HepG2 (cell line): ENCODE measurements around the gene TRA2B. TPM values are rescaled to one million over a fixed set of nuclear protein-coding genes. Genes with fewer than 3 reads are reported as not detected.
A peak's percentile ranks its signal among the peaks of the same experiment; 100 is the strongest.

ENCODE experiments used
- ATAC-seq: fragments of 200-7000 bp; cut with Tn5 transposase; 3 replicates; pipeline ENCODE4 v1.9.1; 2020; ENCODE audit warnings: mild to moderate bottlenecking, moderate library complexity
- BruUV-seq: library from RNA; stranded (reverse); fragments of 400-500 nt; replicated peaks from 2 replicates; lab custom pipeline; 2021; lab: Mats Ljungman, UMichigan
- CTCF ChIA-PET: fragments of 300-600 bp; formaldehyde crosslinking; extraction: SDS; loops from one replicate; lab custom pipeline; 2021; ENCODE audit warnings: low total read pairs, inconsistent platforms, low intra/inter-chr PET ratio; lab: Yijun Ruan, JAX
- POLR2A ChIA-PET: fragments of 350-600 bp; sonication (Branson Sonifier 250); formaldehyde crosslinking; loops from one replicate; lab custom pipeline; 2020; ENCODE audit warnings: antibody characterized with exemption, inconsistent platforms; lab: Yijun Ruan, JAX
- DNase-seq: peaks from one replicate; pipeline ENCODE4 v3.0.0-alpha.2; 2015; ENCODE audit warnings: low spot score
- FAIRE-seq: peaks from 3 replicates; lab custom pipeline; 2011; peaks lifted over from hg19 to GRCh38; lab: Jason Lieb, UNC
- H2AFZ ChIP-seq: one replicate; pipeline ENCODE4 v1.6.1; 2011; ENCODE audit warnings: low read length, inconsistent platforms
- H3K27ac ChIP-seq: fragments of 300-600 bp; 3 replicates; pipeline ENCODE4 v1.8.0; 2011; ENCODE audit warnings: mixed run types, mild to moderate bottlenecking, mixed read lengths, low read length, inconsistent platforms; ENCODE audit not compliant: insufficient read depth; ENCODE audit errors: extremely low read length
- H3K27me3 ChIP-seq, 2 experiments: fragments of 200-600 bp in 1 of 2; 2 replicates in 1 of 2; 3 replicates in 1 of 2; pipeline versions ENCODE4 v1.6.0 to v1.8.0; 2011; ENCODE audit warnings: low read length in 2 of 2, mild to moderate bottlenecking in 2 of 2, moderate library complexity in 2 of 2, inconsistent platforms in 1 of 2; ENCODE audit not compliant: insufficient read depth in 2 of 2, control insufficient read depth in 1 of 2
- H3K36me3 ChIP-seq, 2 experiments: fragments of 200-600 bp in 1 of 2; replicated peaks in 1 of 2; 2 replicates in 1 of 2; 3 replicates in 1 of 2; pipeline versions ENCODE4 v1.5.1 to v1.8.0; 2011; ENCODE audit warnings: low read length in 2 of 2, inconsistent platforms in 1 of 2; ENCODE audit not compliant: insufficient read depth in 2 of 2, control insufficient read depth in 1 of 2
- H3K4me1 ChIP-seq: 2 replicates; pipeline ENCODE4 v1.5.1; 2012; ENCODE audit warnings: low read length, inconsistent platforms; ENCODE audit not compliant: insufficient read depth
- H3K4me2 ChIP-seq: 2 replicates; pipeline ENCODE4 v1.6.0; 2011; ENCODE audit warnings: low read depth, low read length, inconsistent platforms
- H3K4me3 ChIP-seq, 3 experiments: fragments of 200-600 bp in 1 of 3; sonication (generic), shearing (Covaris generic) in 1 of 3; replicated peaks in 1 of 3; 2 replicates each; pipeline ENCODE4 v1.5.1; 2011 to 2016; ENCODE audit warnings: low read length in 3 of 3, inconsistent platforms in 2 of 3, low read depth in 2 of 3, mild to moderate bottlenecking in 2 of 3, control low read depth in 1 of 3, mixed read lengths in 1 of 3; ENCODE audit not compliant: insufficient read depth in 1 of 3
- H3K79me2 ChIP-seq: one replicate; pipeline ENCODE4 v1.6.1; 2011; ENCODE audit warnings: low read length, inconsistent platforms; ENCODE audit not compliant: insufficient read depth
- H3K9ac ChIP-seq: 2 replicates; pipeline ENCODE4 v1.6.0; 2011; ENCODE audit warnings: mild to moderate bottlenecking, low read depth, low read length, inconsistent platforms; ENCODE audit not compliant: insufficient read depth
- H3K9me3 ChIP-seq: 2 replicates; pipeline ENCODE4 v1.5.1; 2012; ENCODE audit warnings: mild to moderate bottlenecking, low read length
- H4K20me1 ChIP-seq: 2 replicates; pipeline ENCODE4 v1.6.0; 2011; ENCODE audit warnings: inconsistent platforms, mild to moderate bottlenecking, low read length, moderate library complexity; ENCODE audit not compliant: insufficient read depth
- BCL6 ChIP-seq: IDR thresholded peaks from 2 replicates; pipeline ENCODE4 v1.6.1; 2016; ENCODE audit warnings: missing genetic modification reagents, missing compliant biosample characterization
- NBN ChIP-seq: fragments of 450-650 bp; conservative IDR thresholded peaks from 2 replicates; pipeline ENCODE4 v1.6.1; 2017
- WGBS: methylation state at CpG from one replicate; pipeline ENCODE4 v1.1.6; 2017; ENCODE audit warnings: low lambda C conversion rate; 5-methylcytosine and 5-hydroxymethylcytosine counted together
- in situ Hi-C: cut with HindIII; loops from 2 replicates; pipeline ENCODE4 v1.10.0; 2017; ENCODE audit warnings: low pct_unique_long_range_greater_than_20kb; ENCODE audit not compliant: extremely low pct_ligation_motif_present
- intact Hi-C: fragments of 100-400 bp; cut with micrococcal nuclease; formaldehyde crosslinking; loops from one replicate; pipeline ENCODE4 v1.10.0; 2022; ENCODE audit not compliant: unreplicated experiment
- polyA plus RNA-seq, 8 experiments: library from polyadenylated mRNA; depleted of rRNA in 3 of 8; stranded (reverse) in 7 of 8; unstranded in 1 of 8; fragments of >200 nt; fragmentation: Illumina TruSeq in 4 of 8; extraction: Trizol in 4 of 8; gene quantifications; 2 replicates each; pipeline versions ENCODE4 v1.2.1 to v1.2.3, GENCODE V29; 2011 to 2016; ENCODE audit warnings: low read depth in 4 of 8, missing spikeins in 1 of 8, mixed read lengths in 1 of 8; ENCODE audit not compliant: insufficient read depth in 1 of 8
- total RNA-seq, 5 experiments: library from RNA; depleted of rRNA; stranded (reverse); fragments of >200 nt; fragmentation: Illumina TruSeq; extraction: Trizol; gene quantifications; 2 replicates each; pipeline ENCODE4 v1.2.3, GENCODE V29; 2016; ENCODE audit warnings: low read depth in 1 of 5
- TF ChIP-seq, protein P1 (sequence below): sonication (generic); formaldehyde crosslinking; IDR thresholded peaks from 2 replicates; pipeline ENCODE4 v1.5.1; 2020; ENCODE audit warnings: mild to moderate bottlenecking, missing genetic modification reagents, moderate library complexity
- TF ChIP-seq, protein P2 (sequence below): sonication (generic); formaldehyde crosslinking; IDR thresholded peaks from 2 replicates; pipeline ENCODE4 v1.4.0; 2020; ENCODE audit warnings: missing genetic modification reagents
- TF ChIP-seq, protein P3 (sequence below): sonication (generic); formaldehyde crosslinking; IDR thresholded peaks from 2 replicates; pipeline ENCODE4 v1.8.1; 2023; ENCODE audit warnings: mild to moderate bottlenecking, missing genetic modification reagents

The TRA2B gene
- total and polyA plus RNA-seq, 2 of the 13 experiments (the other 11 are each of a cell fraction or from before 2014, with no cell fraction given), result 105 to 241 TPM

DNA sequence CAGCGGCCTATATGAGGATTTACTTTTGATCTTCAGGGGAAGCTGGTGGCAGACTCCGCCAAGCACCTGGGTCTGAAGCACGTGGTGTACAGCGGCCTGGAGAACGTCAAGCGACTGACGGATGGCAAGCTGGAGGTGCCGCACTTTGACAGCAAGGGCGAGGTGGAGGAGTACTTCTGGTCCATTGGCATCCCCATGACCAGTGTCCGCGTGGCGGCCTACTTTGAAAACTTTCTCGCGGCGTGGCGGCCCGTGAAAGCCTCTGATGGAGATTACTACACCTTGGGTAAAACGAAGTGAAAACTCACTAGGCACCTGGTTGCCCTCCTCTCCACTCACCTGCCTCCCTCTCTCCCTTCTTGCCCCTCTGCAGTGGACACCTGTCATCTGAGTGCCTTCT, 33.8 kb upstream of the TRA2B start:
- FAIRE-seq, result no peak
- Histone ChIP-seq H3K36me3 (no peaks in the 10 kb centered on the region), H3K4me2 (no peak overlapping the region), H3K4me3 (no peak overlapping the region), H4K20me1 (no peaks in the 10 kb centered on the region)
- ChIA-PET POLR2A (interaction anchor here (1.1 to 2.9 kb wide), 2 partner anchors 18 to 28 kb away, joined by 3 to 32 read pairs; no protein-coding TSS in a partner anchor), CTCF (no interaction called here)
- BruUV-seq, result no TSS peak
- 96% methylated on average over 18 of the region's 18 CpGs for WGBS
- no peak for TF ChIP-seq NBN
- TF ChIP-seq, protein P1, sequence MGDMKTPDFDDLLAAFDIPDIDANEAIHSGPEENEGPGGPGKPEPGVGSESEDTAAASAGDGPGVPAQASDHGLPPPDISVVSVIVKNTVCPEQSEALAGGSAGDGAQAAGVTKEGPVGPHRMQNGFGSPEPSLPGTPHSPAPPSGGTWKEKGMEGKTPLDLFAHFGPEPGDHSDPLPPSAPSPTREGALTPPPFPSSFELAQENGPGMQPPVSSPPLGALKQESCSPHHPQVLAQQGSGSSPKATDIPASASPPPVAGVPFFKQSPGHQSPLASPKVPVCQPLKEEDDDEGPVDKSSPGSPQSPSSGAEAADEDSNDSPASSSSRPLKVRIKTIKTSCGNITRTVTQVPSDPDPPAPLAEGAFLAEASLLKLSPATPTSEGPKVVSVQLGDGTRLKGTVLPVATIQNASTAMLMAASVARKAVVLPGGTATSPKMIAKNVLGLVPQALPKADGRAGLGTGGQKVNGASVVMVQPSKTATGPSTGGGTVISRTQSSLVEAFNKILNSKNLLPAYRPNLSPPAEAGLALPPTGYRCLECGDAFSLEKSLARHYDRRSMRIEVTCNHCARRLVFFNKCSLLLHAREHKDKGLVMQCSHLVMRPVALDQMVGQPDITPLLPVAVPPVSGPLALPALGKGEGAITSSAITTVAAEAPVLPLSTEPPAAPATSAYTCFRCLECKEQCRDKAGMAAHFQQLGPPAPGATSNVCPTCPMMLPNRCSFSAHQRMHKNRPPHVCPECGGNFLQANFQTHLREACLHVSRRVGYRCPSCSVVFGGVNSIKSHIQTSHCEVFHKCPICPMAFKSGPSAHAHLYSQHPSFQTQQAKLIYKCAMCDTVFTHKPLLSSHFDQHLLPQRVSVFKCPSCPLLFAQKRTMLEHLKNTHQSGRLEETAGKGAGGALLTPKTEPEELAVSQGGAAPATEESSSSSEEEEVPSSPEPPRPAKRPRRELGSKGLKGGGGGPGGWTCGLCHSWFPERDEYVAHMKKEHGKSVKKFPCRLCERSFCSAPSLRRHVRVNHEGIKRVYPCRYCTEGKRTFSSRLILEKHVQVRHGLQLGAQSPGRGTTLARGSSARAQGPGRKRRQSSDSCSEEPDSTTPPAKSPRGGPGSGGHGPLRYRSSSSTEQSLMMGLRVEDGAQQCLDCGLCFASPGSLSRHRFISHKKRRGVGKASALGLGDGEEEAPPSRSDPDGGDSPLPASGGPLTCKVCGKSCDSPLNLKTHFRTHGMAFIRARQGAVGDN (CRISPR knock-in tag), result peak; percentile 47
- TF ChIP-seq, protein P2, sequence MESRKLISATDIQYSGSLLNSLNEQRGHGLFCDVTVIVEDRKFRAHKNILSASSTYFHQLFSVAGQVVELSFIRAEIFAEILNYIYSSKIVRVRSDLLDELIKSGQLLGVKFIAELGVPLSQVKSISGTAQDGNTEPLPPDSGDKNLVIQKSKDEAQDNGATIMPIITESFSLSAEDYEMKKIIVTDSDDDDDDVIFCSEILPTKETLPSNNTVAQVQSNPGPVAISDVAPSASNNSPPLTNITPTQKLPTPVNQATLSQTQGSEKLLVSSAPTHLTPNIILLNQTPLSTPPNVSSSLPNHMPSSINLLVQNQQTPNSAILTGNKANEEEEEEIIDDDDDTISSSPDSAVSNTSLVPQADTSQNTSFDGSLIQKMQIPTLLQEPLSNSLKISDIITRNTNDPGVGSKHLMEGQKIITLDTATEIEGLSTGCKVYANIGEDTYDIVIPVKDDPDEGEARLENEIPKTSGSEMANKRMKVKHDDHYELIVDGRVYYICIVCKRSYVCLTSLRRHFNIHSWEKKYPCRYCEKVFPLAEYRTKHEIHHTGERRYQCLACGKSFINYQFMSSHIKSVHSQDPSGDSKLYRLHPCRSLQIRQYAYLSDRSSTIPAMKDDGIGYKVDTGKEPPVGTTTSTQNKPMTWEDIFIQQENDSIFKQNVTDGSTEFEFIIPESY (CRISPR knock-in tag), result peak; percentile 67
- TF ChIP-seq, protein P3, sequence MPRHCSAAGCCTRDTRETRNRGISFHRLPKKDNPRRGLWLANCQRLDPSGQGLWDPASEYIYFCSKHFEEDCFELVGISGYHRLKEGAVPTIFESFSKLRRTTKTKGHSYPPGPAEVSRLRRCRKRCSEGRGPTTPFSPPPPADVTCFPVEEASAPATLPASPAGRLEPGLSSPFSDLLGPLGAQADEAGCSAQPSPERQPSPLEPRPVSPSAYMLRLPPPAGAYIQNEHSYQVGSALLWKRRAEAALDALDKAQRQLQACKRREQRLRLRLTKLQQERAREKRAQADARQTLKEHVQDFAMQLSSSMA (CRISPR knock-in tag), result no peak
- no peak for TF ChIP-seq BCL6 (CRISPR knock-in tag)
- TF ChIP-seq, all 625 proteins: peak for 2
- Histone ChIP-seq H2AFZ (no peak overlapping the region), H3K4me1 (peaks cover 56% of the 10 kb centered on the region), H3K79me2 (peaks cover 10% of the 10 kb centered on the region), H3K27ac (no peak overlapping the region), H3K27me3 (no peaks in the 10 kb centered on the region), H3K9ac (no peak overlapping the region), H3K9me3 (no peaks in the 10 kb centered on the region)
- ATAC-seq (no peak), DNase-seq (no peak)
- intact Hi-C loops (no loop called here), in situ Hi-C loops (no loop called here)
